SU-DHL-6 (cell line): ENCODE results near the gene KIRREL1.

Experiments
- EZH2phosphoT487 ChIP-seq: fragments of 200-600 bp; sonication (generic), shearing (Covaris generic); conservative IDR thresholded peaks from 2 replicates; pipeline ENCODE4 v1.6.1; 2018; ENCODE audit warnings: mild to moderate bottlenecking, antibody characterized with exemption, low read length, moderate library complexity, mixed read lengths
- TF ChIP-seq, protein P1 (sequence below): fragments of 200-600 bp; sonication (generic); IDR thresholded peaks from one replicate; pipeline ENCODE4 v1.5.1; 2017; ENCODE audit warnings: antibody characterized with exemption, mild to moderate bottlenecking, low read length, moderate library complexity; ENCODE audit not compliant: insufficient read depth, poor library complexity, severe bottlenecking

DNA sequence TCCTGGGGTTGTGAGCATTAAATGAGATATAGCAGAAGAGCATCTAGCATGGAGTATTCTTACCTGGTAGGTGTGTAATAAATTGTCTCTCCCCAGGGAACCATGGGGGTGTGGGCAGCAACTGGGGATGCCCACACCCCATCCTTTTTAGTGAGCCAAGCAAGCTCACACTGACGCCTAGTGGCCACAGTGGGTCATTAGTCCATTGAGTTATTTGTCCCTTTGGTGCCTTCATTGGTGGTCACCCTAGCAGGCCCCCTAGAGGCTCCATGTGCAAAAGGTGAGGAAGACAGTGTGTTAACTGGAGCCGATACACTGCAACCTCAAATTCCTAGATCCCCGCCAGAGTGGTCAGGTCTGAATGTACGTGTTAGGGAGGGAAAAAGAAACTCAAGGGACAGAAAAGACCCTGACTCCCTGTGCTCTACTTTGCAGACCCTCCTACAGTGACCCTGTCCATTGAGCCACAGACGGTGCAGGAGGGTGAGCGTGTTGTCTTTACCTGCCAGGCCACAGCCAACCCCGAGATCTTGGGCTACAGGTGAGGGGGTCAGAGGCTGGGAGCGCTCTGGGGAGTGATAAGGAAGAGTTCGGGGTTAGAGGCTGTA, 94.0 kb downstream of the KIRREL1 start:
- TF ChIP-seq, protein P1, sequence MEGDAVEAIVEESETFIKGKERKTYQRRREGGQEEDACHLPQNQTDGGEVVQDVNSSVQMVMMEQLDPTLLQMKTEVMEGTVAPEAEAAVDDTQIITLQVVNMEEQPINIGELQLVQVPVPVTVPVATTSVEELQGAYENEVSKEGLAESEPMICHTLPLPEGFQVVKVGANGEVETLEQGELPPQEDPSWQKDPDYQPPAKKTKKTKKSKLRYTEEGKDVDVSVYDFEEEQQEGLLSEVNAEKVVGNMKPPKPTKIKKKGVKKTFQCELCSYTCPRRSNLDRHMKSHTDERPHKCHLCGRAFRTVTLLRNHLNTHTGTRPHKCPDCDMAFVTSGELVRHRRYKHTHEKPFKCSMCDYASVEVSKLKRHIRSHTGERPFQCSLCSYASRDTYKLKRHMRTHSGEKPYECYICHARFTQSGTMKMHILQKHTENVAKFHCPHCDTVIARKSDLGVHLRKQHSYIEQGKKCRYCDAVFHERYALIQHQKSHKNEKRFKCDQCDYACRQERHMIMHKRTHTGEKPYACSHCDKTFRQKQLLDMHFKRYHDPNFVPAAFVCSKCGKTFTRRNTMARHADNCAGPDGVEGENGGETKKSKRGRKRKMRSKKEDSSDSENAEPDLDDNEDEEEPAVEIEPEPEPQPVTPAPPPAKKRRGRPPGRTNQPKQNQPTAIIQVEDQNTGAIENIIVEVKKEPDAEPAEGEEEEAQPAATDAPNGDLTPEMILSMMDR: peak; percentile 98
- TF ChIP-seq EZH2phosphoT487: no peak
